Upper lobe of left lung (tissue), 4 donors: Measurements from ENCODE around the gene NUP37.
"Not testable (repeated sequence)": the region's sequence is repeated elsewhere in the genome, so short reads cannot be mapped to it uniquely, and the experiment has no call there.

Experiments used
- CTCF ChIP-seq, 6 experiments: fragments of 450-650 bp in 4 of 6; fragments of 200-600 bp in 2 of 6; sonication (generic) in 2 of 6; IDR thresholded peaks; one replicate each; pipeline ENCODE4 v1.5.1; 2016 to 2019; ENCODE audit warnings: antibody characterized with exemption in 6 of 6
- POLR2A ChIP-seq, 4 donors: fragments of 450-650 bp; IDR thresholded peaks; one replicate each; pipeline ENCODE4 v1.5.1; 2016 to 2017; ENCODE audit warnings: antibody characterized with exemption in 4 of 4, mild to moderate bottlenecking in 2 of 4
- POLR2AphosphoS5 ChIP-seq, 2 donors: sonication (generic); formaldehyde crosslinking; IDR thresholded peaks; one replicate each; pipeline ENCODE4 v1.5.1; 2017; ENCODE audit warnings: antibody characterized with exemption in 2 of 2

DNA sequence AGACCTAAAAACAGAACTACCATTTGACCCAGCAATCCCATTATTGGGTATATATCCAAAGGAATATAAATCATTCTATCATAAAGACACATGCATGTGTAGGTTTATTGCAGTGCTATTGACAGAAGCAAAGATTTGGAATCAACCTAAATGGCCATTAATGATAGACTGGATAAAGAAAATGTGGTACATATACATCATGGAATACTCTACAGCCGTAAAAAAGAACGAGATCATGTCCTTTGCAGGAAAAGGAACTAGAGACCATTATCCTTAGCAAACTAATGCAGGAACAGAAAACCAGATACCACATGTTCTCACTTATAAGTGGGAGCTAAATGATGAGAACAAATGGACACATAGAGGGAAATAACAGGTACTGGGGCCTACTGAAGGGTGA is 11.5 kb upstream of the NUP37 start:
- TF ChIP-seq POLR2A, CTCF, POLR2AphosphoS5 (IDR thresholded peaks at IDR 0.05): not testable (repeated sequence)
